Panc1 (cell line): Measurements from ENCODE around the gene C16orf78. TPM values are rescaled to one million over a fixed set of nuclear protein-coding genes. Genes with fewer than 3 reads are reported as not detected.

Experiments used
- ATAC-seq: fragments of 200-7000 bp; cut with Tn5 transposase; 2 replicates; pipeline ENCODE4 v1.9.1; 2020; ENCODE audit warnings: mild to moderate bottlenecking, moderate library complexity
- BruUV-seq: library from RNA; stranded (reverse); fragments of 400-500 nt; replicated peaks from 2 replicates; lab custom pipeline; 2021; lab: Mats Ljungman, UMichigan
- CTCF ChIA-PET: fragments of 300-600 bp; sonication (Branson Sonifier 250); formaldehyde crosslinking; loops from one replicate; lab custom pipeline; 2022; ENCODE audit warnings: antibody characterized with exemption; lab: Charles Lee
- POLR2A ChIA-PET: fragments of 300-600 bp; sonication (Branson Sonifier 250); formaldehyde crosslinking; loops from one replicate; lab custom pipeline; 2022; ENCODE audit warnings: antibody characterized with exemption; lab: Charles Lee
- DNase-seq: peaks from one replicate; pipeline ENCODE4 v3.0.0-alpha.2; 2010; ENCODE audit warnings: low read depth, low spot score
- H3K27ac ChIP-seq: 2 replicates; pipeline ENCODE4 v1.5.1; 2011; ENCODE audit warnings: mild to moderate bottlenecking, low read length, inconsistent platforms
- H3K27me3 ChIP-seq: fragments of 200-500 bp; sonication (Bioruptor generic); 2 replicates; pipeline ENCODE4 v1.6.0; 2014; ENCODE audit warnings: low read length, inconsistent platforms; ENCODE audit not compliant: control insufficient read depth, insufficient read depth
- H3K36me3 ChIP-seq: fragments of 200-500 bp; sonication (Bioruptor generic); 2 replicates; pipeline ENCODE4 v1.5.1; 2014; ENCODE audit warnings: inconsistent platforms, mild to moderate bottlenecking, low read length, moderate library complexity; ENCODE audit not compliant: control insufficient read depth, insufficient read depth
- H3K4me1 ChIP-seq: 2 replicates; pipeline ENCODE4 v1.5.1; 2011; ENCODE audit warnings: inconsistent platforms, mild to moderate bottlenecking, low read length, moderate library complexity; ENCODE audit not compliant: control insufficient read depth, insufficient read depth
- H3K4me3 ChIP-seq, 2 experiments: 2 replicates each; pipeline ENCODE4 v1.5.1; 2011 to 2012; ENCODE audit warnings: low read depth in 2 of 2, low read length in 2 of 2, mild to moderate bottlenecking in 2 of 2, inconsistent platforms in 1 of 2, moderate library complexity in 1 of 2
- H3K9me3 ChIP-seq: fragments of 200-500 bp; sonication (Bioruptor generic); 2 replicates; pipeline ENCODE4 v1.5.1; 2014; ENCODE audit warnings: low read depth, mild to moderate bottlenecking, inconsistent platforms, low read length, moderate library complexity; ENCODE audit not compliant: control insufficient read depth, insufficient read depth
- CTCF ChIP-seq: fragments of 450-650 bp; IDR thresholded peaks from 2 replicates; pipeline ENCODE4 v1.5.1; 2017; ENCODE audit warnings: mild to moderate bottlenecking
- POLR2AphosphoS5 ChIP-seq: IDR thresholded peaks from 2 replicates; pipeline ENCODE4 v1.6.1; 2012; ENCODE audit warnings: mild to moderate bottlenecking, low read depth, low read length, moderate library complexity
- REST ChIP-seq, 2 experiments: IDR thresholded peaks; 2 replicates each; pipeline ENCODE4 v1.6.1; 2011 to 2012; ENCODE audit warnings: low read depth in 2 of 2, control low read depth in 1 of 2, low read length in 1 of 2, mild to moderate bottlenecking in 1 of 2, moderate library complexity in 1 of 2; ENCODE audit not compliant: insufficient read depth in 1 of 2
- SIN3A ChIP-seq: IDR thresholded peaks from 2 replicates; pipeline ENCODE4 v1.6.1; 2012; ENCODE audit warnings: low read depth, mild to moderate bottlenecking, low read length, moderate library complexity, borderline replicate concordance; ENCODE audit not compliant: insufficient read depth
- TCF7L2 ChIP-seq: IDR thresholded peaks from 2 replicates; pipeline ENCODE4 v1.6.1; 2011; ENCODE audit warnings: mild to moderate bottlenecking, low read depth, low read length, inconsistent platforms
- in situ Hi-C: cut with HindIII; loops from 2 replicates; pipeline ENCODE4 v1.10.0; 2016; ENCODE audit warnings: low sequenced_read_pairs, low pct_unique_long_range_greater_than_20kb
- intact Hi-C: fragments of 100-400 bp; cut with micrococcal nuclease; formaldehyde crosslinking; loops from one replicate; pipeline ENCODE4 v1.10.0; 2022; ENCODE audit not compliant: unreplicated experiment
- total RNA-seq: library from RNA; stranded (reverse); gene quantifications from one replicate; pipeline ENCODE4 v1.2.1, GENCODE V29; 2021; ENCODE audit not compliant: unreplicated experiment

Gene C16orf78
- total RNA-seq, 1 experiment from 2014 or later, result not detected

GRCh38 chr16:49443576-49443975 lies 70.0 kb downstream of the C16orf78 start:
- H3K36me3 ChIP-seq, result no peaks in the 10 kb centered on the region
- no peaks in the 10 kb centered on the region; the same call in 1 of the 2 replicates for H3K27me3 ChIP-seq
- intact Hi-C loops (no loop called here), in situ Hi-C loops (no loop called here)
- ATAC-seq (no peak), DNase-seq (no peak)
- ChIA-PET CTCF (no interaction called here), POLR2A (no interaction called here)
- TF ChIP-seq SIN3A, result no peak
- H3K4me1 ChIP-seq, result no peaks in the 10 kb centered on the region
- H3K4me3 ChIP-seq, result no peak overlapping the region
- H3K9me3 ChIP-seq, result no peaks in the 10 kb centered on the region
- H3K27ac ChIP-seq, result no peak overlapping the region
- no TSS peak for BruUV-seq

- TF ChIP-seq SIN3A, result no peak
- TF ChIP-seq CTCF, result no peak
- TF ChIP-seq TCF7L2, result no peak
- no peak for TF ChIP-seq POLR2AphosphoS5
- TF ChIP-seq REST (IDR thresholded peaks at IDR 0.05; ENCODE audit: insufficient read depth in 1 of 2, low read depth in 2 of 2, low read length in 1 of 2), result no peak
- ChIA-PET POLR2A (no interaction called here), CTCF (no interaction called here)
- intact Hi-C loops, result no loop called here
- Histone ChIP-seq H3K4me3 (no peak overlapping the region), H3K9me3 (no peaks in the 10 kb centered on the region), H3K27ac (no peak overlapping the region), H3K27me3 (peaks cover 2% of the 10 kb centered on the region; the same call in 1 of the 2 replicates), H3K4me1 (no peaks in the 10 kb centered on the region), H3K36me3 (no peaks in the 10 kb centered on the region)
- no peak for DNase-seq
- in situ Hi-C loops, result no loop called here
- no TSS peak for BruUV-seq
- no peak for ATAC-seq
Measured at GRCh38 chr16:49446805-49447204, 73.2 kb downstream of the C16orf78 start.

Other genes with a start within 250 kb of the C16orf78 start
- not detected for gene CBLN1, start 92.0 kb upstream of the C16orf78 start, total RNA-seq